Ovary (tissue), 9 donors: ENCODE results near the gene BACH1. TPM values are rescaled to one million over a fixed set of nuclear protein-coding genes. Genes with fewer than 3 reads are reported as not detected.

Source experiments
- DNase-seq, 5 donors: peaks; one replicate each; pipeline ENCODE4 v3.0.0-alpha.2; 2019 to 2020
- H3K27ac ChIP-seq, 2 donors: fragments of 200-600 bp; one replicate each; pipeline versions ENCODE4 v1.5.1 to v1.8.0; 2019 to 2022
- H3K27me3 ChIP-seq: fragments of 200-600 bp; one replicate; pipeline ENCODE4 v1.8.0; 2022
- H3K36me3 ChIP-seq: fragments of 200-600 bp; sonication (generic); one replicate; pipeline ENCODE4 v1.5.1; 2019
- H3K4me1 ChIP-seq: one replicate; pipeline ENCODE4 v1.8.1; 2013; ENCODE audit warnings: mild to moderate bottlenecking, moderate library complexity; ENCODE audit not compliant: insufficient read depth
- H3K4me3 ChIP-seq: fragments of 200-600 bp; sonication (generic); one replicate; pipeline ENCODE4 v1.5.1; 2017
- H3K9me3 ChIP-seq, 2 donors: fragments of 200-600 bp in 1 of 2; sonication (generic) in 1 of 2; one replicate each; pipeline versions ENCODE4 v1.5.1 to v1.8.1; 2013 to 2019; ENCODE audit warnings: mild to moderate bottlenecking in 1 of 2, moderate library complexity in 1 of 2
- EP300 ChIP-seq: sonication (generic); formaldehyde crosslinking; IDR thresholded peaks from one replicate; pipeline ENCODE4 v1.6.1; 2017; ENCODE audit warnings: antibody characterized with exemption
- POLR2A ChIP-seq: fragments of 450-650 bp; IDR thresholded peaks from one replicate; pipeline ENCODE4 v1.6.1; 2017; ENCODE audit warnings: antibody characterized with exemption, mild to moderate bottlenecking, moderate library complexity
- WGBS, 3 donors: extraction: QIAGEN DNeasy Blood & Tissue Kit in 1 of 3; methylation state at CpG; one replicate each; pipeline versions ENCODE4 v1.1.5 to v1.1.7; 2013 to 2017; 5-methylcytosine and 5-hydroxymethylcytosine counted together
- intact Hi-C, 4 donors: fragments of 100-400 bp; cut with DNase I; formaldehyde crosslinking; loops; one replicate each; pipeline versions ENCODE4 v1.11.0 to v1.15.1; 2022 to 2023
- polyA plus RNA-seq, 2 donors: library from polyadenylated mRNA; stranded (reverse); fragments of 200-250 nt in 1 of 2; fragments of 350-450 nt in 1 of 2; fragmentation: Illumina TruSeq in 1 of 2; extraction: RNeasy Lipid Tissue Mini Kit (QIAGEN cat#74804) in 1 of 2; gene quantifications; one replicate each; pipeline ENCODE4 v1.2.3, GENCODE V29; 2013 to 2014
- total RNA-seq, 7 donors: library from RNA; depleted of rRNA in 2 of 7; stranded (reverse); fragments of >200 nt in 2 of 7; fragmentation: NEBNext Ultra II Directional in 3 of 7; extraction: Animal tissue kit (Norgen Biotek cat#: 25700) in 3 of 7; gene quantifications; one replicate each; pipeline versions ENCODE4 v1.1.0 to v1.2.4, GENCODE V29; 2016 to 2023
- TF ChIP-seq, protein P1 (sequence below), 3 donors: fragments of 450-650 bp in 2 of 3; fragments of 200-600 bp in 1 of 3; IDR thresholded peaks; one replicate each; pipeline versions ENCODE4 v1.5.1 to v1.8.0; 2016 to 2022; ENCODE audit warnings: antibody characterized with exemption in 3 of 3, mild to moderate bottlenecking in 1 of 3
- donor health status: DM: no; HTN: no; CAD: no; lungs with moderate emphysema.
- donor health status: DM: no; HTN: no; CAD: no.
- donor health status: Bipolar disorder and iron deficiency.
- donor health status: DM: yes; HTN: yes; CAD: no.
- donor health status: DM: no; HTN: no; CAD: no.
- donor health status: DM: yes; HTN: yes; CAD: no.

The BACH1 gene
- total and polyA plus RNA-seq, 9 donors = 11.4 to 77.0 (median 52.3) TPM

DNA sequence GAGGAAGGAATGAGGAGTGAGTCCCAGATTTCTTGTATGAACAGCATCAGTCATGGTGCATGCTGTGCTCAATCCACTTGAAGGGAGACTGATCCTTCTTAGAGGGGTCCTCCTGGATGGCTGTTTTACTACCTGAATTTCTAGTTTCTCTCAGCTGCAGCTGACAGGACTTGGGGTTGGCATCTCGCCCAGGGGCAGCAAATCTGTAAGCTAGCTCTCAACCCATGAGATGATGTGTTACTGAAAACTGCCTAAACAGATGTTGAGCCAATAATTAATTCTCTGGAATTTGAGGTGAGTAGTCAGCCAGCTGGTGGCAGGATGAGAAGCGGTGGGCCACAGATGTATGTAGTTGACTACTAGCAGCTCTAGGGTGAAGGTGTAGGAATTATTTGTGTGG lies 19.6 kb downstream of the BACH1 start:
- H3K27me3 ChIP-seq = no peaks in the 10 kb centered on the region
- intact Hi-C loops = no loop called here
- WGBS, 3 donors = 84 to 91% (median 91%) methylated on average over 2 of the region's 2 CpGs
- H3K4me1 ChIP-seq = peaks cover 14% of the 10 kb centered on the region
- DNase-seq = no peak
- H3K27ac ChIP-seq = no peak overlapping the region
- TF ChIP-seq EP300 (no peak), POLR2A (no peak)
- TF ChIP-seq, protein P1, sequence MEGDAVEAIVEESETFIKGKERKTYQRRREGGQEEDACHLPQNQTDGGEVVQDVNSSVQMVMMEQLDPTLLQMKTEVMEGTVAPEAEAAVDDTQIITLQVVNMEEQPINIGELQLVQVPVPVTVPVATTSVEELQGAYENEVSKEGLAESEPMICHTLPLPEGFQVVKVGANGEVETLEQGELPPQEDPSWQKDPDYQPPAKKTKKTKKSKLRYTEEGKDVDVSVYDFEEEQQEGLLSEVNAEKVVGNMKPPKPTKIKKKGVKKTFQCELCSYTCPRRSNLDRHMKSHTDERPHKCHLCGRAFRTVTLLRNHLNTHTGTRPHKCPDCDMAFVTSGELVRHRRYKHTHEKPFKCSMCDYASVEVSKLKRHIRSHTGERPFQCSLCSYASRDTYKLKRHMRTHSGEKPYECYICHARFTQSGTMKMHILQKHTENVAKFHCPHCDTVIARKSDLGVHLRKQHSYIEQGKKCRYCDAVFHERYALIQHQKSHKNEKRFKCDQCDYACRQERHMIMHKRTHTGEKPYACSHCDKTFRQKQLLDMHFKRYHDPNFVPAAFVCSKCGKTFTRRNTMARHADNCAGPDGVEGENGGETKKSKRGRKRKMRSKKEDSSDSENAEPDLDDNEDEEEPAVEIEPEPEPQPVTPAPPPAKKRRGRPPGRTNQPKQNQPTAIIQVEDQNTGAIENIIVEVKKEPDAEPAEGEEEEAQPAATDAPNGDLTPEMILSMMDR (IDR thresholded peaks at IDR 0.05) = no peak
- no peak overlapping the region for H3K4me3 ChIP-seq
- no peaks in the 10 kb centered on the region for H3K9me3 ChIP-seq
- no peaks in the 10 kb centered on the region for H3K36me3 ChIP-seq

DNA sequence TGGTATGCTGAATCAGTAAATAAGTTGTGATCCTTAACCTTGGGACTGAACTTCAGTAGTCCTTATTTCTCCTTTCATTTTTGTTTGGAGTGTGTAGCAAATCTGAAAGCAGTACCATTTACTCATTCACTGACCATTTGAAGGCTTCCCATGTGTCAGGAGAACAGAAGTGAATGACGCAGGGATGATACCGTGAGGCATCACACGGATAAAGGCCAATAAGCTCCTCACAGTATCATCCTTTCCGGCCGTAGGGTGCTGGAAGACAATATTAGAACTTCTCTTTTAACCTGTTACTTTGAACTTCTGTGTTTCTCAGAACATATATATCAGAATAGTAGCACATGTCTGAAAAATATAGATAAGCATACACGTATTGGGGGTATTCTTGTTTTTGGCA lies 21.3 kb downstream of the BACH1 start:
- no peak for DNase-seq
- no peaks in the 10 kb centered on the region for H3K36me3 ChIP-seq
- peaks cover 14% of the 10 kb centered on the region for H3K4me1 ChIP-seq
- WGBS, 3 donors = 51 to 80% (median 56%) methylated on average over 6 of the region's 6 CpGs
- TF ChIP-seq EP300 (no peak), POLR2A (no peak)
- TF ChIP-seq, protein P1 (IDR thresholded peaks at IDR 0.05) = no peak
- H3K27me3 ChIP-seq = no peaks in the 10 kb centered on the region
- no peaks in the 10 kb centered on the region for H3K9me3 ChIP-seq
- intact Hi-C loops = no loop called here
- H3K4me3 ChIP-seq = no peak overlapping the region
- H3K27ac ChIP-seq = no peak overlapping the region

DNA sequence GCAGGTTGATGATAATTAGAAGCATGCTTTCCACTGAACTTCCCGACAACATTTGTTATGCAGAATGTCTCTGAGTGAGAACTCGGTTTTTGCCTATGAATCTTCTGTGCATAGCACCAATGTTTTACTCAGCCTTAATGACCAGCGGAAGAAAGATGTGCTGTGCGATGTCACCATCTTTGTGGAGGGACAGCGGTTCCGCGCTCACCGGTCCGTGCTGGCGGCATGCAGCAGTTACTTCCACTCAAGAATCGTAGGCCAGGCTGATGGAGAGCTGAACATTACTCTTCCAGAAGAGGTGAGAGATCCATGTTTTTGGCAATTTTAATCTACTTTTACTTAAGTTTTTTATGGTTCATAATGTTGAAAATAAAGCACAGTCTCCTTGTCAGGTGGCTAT lies 22.5 kb downstream of the BACH1 start:
- no peaks in the 10 kb centered on the region for H3K27me3 ChIP-seq
- H3K27ac ChIP-seq = no peak overlapping the region
- H3K36me3 ChIP-seq = no peaks in the 10 kb centered on the region
- H3K4me3 ChIP-seq = no peak overlapping the region
- intact Hi-C loops = no loop called here
- no peak for DNase-seq
- H3K4me1 ChIP-seq = peaks cover 12% of the 10 kb centered on the region
- 95 to 96% (median 96%) methylated on average over 11 of the region's 11 CpGs for WGBS, 3 donors
- no peak for TF ChIP-seq POLR2A
- TF ChIP-seq, protein P1 (IDR thresholded peaks at IDR 0.05) = no peak
- TF ChIP-seq EP300 = no peak
- no peaks in the 10 kb centered on the region for H3K9me3 ChIP-seq

DNA sequence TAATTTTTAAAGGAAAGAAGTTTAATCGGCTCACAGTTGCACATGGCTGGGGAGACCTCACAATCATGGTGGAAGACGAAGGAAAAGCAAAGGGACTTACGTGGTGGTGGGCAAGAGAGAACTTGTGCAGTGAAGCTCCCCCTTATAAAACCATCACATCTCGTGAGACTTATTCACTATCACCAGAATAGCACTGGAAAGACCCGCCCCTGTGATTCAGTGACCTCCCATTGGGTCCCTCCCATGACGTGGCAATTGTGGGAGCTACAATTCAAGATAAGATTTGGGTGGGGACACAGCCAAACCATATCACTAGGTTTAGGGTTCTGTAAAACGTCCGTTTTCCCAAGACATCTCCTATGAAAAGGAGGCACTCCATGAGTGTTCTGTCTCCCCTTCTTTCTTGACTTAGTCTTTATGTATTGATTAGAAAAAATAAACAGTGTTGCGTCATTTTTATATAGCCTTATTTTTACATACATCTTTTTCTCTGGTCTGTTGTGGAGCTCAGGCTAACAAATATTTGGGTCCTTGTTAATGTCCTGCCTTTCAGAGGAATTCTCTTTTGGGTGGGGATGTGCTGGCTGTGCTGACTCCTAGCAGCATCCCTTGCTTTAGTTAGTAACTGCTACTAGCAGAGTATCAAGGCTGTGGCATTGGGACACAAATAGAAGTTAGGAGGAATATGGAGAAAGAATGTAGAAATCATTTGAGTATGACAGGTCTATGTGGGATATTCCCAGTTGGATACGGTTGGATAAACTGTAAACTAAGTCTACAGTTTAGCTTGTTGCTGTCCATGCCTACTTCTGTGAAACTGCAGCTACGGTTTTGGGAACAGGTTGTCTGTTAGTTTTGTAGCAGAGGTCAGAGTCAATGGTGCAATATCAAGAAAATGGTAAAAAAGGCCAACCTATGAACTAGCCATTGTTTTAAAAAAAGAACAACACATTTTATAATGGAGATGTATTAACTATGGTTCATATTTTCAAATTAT lies 23.5 kb downstream of the BACH1 start:
- Histone ChIP-seq H3K27ac (no peak overlapping the region), H3K4me3 (no peak overlapping the region), H3K4me1 (peaks cover 11% of the 10 kb centered on the region), H3K36me3 (no peaks in the 10 kb centered on the region), H3K27me3 (no peaks in the 10 kb centered on the region), H3K9me3 (no peaks in the 10 kb centered on the region)
- intact Hi-C loops = no loop called here
- WGBS, 3 donors = 88 to 92% (median 90%) methylated on average over 11 of the region's 11 CpGs
- TF ChIP-seq EP300 (no peak), POLR2A (no peak)
- TF ChIP-seq, protein P1 (IDR thresholded peaks at IDR 0.05) = no peak
- no peak for DNase-seq
